OCI-LY7 (cell line): ENCODE measurements around the gene SEMA5A. TPM values are rescaled to one million over a fixed set of nuclear protein-coding genes. Genes with fewer than 3 reads are reported as not detected.

Source experiments
- BruUV-seq: library from RNA; stranded (reverse); fragments of 400-500 nt; replicated peaks from 2 replicates; lab custom pipeline; 2021; lab: Mats Ljungman, UMichigan
- CTCF ChIA-PET: fragments of 300-600 bp; sonication (Branson Sonifier 250); formaldehyde crosslinking; loops from one replicate; lab custom pipeline; 2022; ENCODE audit warnings: antibody characterized with exemption; ENCODE audit not compliant: unreplicated experiment; lab: Charles Lee
- POLR2A ChIA-PET: fragments of 300-600 bp; sonication (Branson Sonifier 250); formaldehyde crosslinking; loops from one replicate; lab custom pipeline; 2022; ENCODE audit warnings: antibody characterized with exemption; lab: Charles Lee
- DNase-seq: peaks from one replicate; pipeline ENCODE4 v3.0.0-alpha.2; 2015; ENCODE audit warnings: low spot score
- H2AFZ ChIP-seq: fragments of 200-600 bp; sonication (generic), shearing (Covaris generic); 2 replicates; pipeline ENCODE4 v1.6.1; 2014; ENCODE audit warnings: mild to moderate bottlenecking, antibody characterized with exemption, low read length, moderate library complexity
- H3K27ac ChIP-seq: fragments of 200-600 bp; sonication (generic); 2 replicates; pipeline ENCODE4 v1.5.1; 2014; ENCODE audit warnings: mixed run types, low read depth, mild to moderate bottlenecking, moderate library complexity, low read length, inconsistent platforms; ENCODE audit not compliant: poor library complexity, severe bottlenecking
- H3K36me3 ChIP-seq: fragments of 200-600 bp; sonication (generic); 2 replicates; pipeline ENCODE4 v1.6.1; 2014; ENCODE audit warnings: mild to moderate bottlenecking, antibody characterized with exemption, low read length, moderate library complexity, mixed read lengths; ENCODE audit not compliant: insufficient read depth
- H3K4me1 ChIP-seq: fragments of 200-600 bp; sonication (generic); 2 replicates; pipeline ENCODE4 v1.5.1; 2014; ENCODE audit warnings: mild to moderate bottlenecking, low read length; ENCODE audit not compliant: insufficient read depth, poor library complexity, severe bottlenecking
- H3K4me2 ChIP-seq: fragments of 200-600 bp; sonication (generic); 2 replicates; pipeline ENCODE4 v1.6.1; 2014; ENCODE audit warnings: mild to moderate bottlenecking, low read length
- H3K4me3 ChIP-seq: fragments of 200-600 bp; sonication (generic); 2 replicates; pipeline ENCODE4 v1.5.1; 2014; ENCODE audit warnings: mild to moderate bottlenecking, low read depth, low read length; ENCODE audit not compliant: poor library complexity, severe bottlenecking
- H3K79me2 ChIP-seq: fragments of 200-600 bp; sonication (generic); 2 replicates; pipeline ENCODE4 v1.6.1; 2016; ENCODE audit warnings: low read depth, mild to moderate bottlenecking, low read length, moderate library complexity, mixed read lengths; ENCODE audit not compliant: insufficient read depth
- H3K9me2 ChIP-seq: fragments of 200-600 bp; sonication (generic); 2 replicates; pipeline ENCODE4 v1.6.1; 2016; ENCODE audit warnings: mild to moderate bottlenecking, low read length, mixed read lengths; ENCODE audit not compliant: insufficient read depth
- H3K9me3 ChIP-seq: fragments of 200-600 bp; sonication (generic); 2 replicates; pipeline ENCODE4 v1.6.1; 2014; ENCODE audit warnings: mild to moderate bottlenecking, mixed run types, low read length, mixed read lengths
- H4K20me1 ChIP-seq: fragments of 200-600 bp; sonication (generic); 2 replicates; pipeline ENCODE4 v1.6.1; 2014; ENCODE audit warnings: mild to moderate bottlenecking, antibody characterized with exemption, low read length, moderate library complexity, mixed read lengths; ENCODE audit not compliant: insufficient read depth
- CTCF ChIP-seq: fragments of 200-600 bp; sonication (generic); conservative IDR thresholded peaks from 2 replicates; pipeline ENCODE4 v1.5.1; 2014; ENCODE audit warnings: mild to moderate bottlenecking, antibody characterized with exemption, low read length, moderate library complexity, mixed read lengths
- EZH2phosphoT487 ChIP-seq: fragments of 200-600 bp; sonication (generic); IDR thresholded peaks from 2 replicates; pipeline ENCODE4 v1.6.1; 2018; ENCODE audit warnings: low read depth, borderline replicate concordance, mild to moderate bottlenecking, mixed run types, antibody characterized with exemption, low read length, moderate library complexity, mixed read lengths
- intact Hi-C: fragments of 100-400 bp; cut with micrococcal nuclease; formaldehyde crosslinking; loops from one replicate; pipeline ENCODE4 v1.10.0; 2022; ENCODE audit not compliant: unreplicated experiment
- total RNA-seq, 2 experiments: library from RNA; depleted of rRNA in 1 of 2; stranded (reverse); fragments of >200 nt in 1 of 2; shearing (Covaris generic) in 1 of 2; gene quantifications; 2 replicates each; pipeline ENCODE4 v1.2.3, GENCODE V29; 2014 to 2022

The SEMA5A gene
- total RNA-seq, 2 experiments from 2014 or later = not detected

GRCh38 chr5:9094582-9094981 is 451.3 kb downstream of the SEMA5A start:
- Histone ChIP-seq H3K27ac (no peak overlapping the region), H3K9me2 (no peaks in the 10 kb centered on the region), H3K79me2 (no peaks in the 10 kb centered on the region), H3K9me3 (no peaks in the 10 kb centered on the region), H3K4me2 (no peak overlapping the region), H3K36me3 (no peaks in the 10 kb centered on the region), H4K20me1 (no peaks in the 10 kb centered on the region), H3K4me3 (no peak overlapping the region), H2AFZ (no peak overlapping the region), H3K4me1 (no peaks in the 10 kb centered on the region)
- POLR2A ChIA-PET = no interaction called here
- intact Hi-C loops = no loop called here
- no peak for DNase-seq
- TF ChIP-seq CTCF (no peak), EZH2phosphoT487 (no peak)
- CTCF ChIA-PET = no interaction called here
- no TSS peak for BruUV-seq

- intact Hi-C loops = no loop called here
- Histone ChIP-seq H2AFZ (no peak overlapping the region), H3K4me1 (no peaks in the 10 kb centered on the region), H4K20me1 (no peaks in the 10 kb centered on the region), H3K4me3 (no peak overlapping the region), H3K79me2 (no peaks in the 10 kb centered on the region), H3K27ac (no peak overlapping the region), H3K4me2 (no peak overlapping the region), H3K9me2 (no peaks in the 10 kb centered on the region), H3K36me3 (no peaks in the 10 kb centered on the region), H3K9me3 (no peaks in the 10 kb centered on the region)
- CTCF ChIA-PET = no interaction called here
- TF ChIP-seq EZH2phosphoT487 = no peak
- TF ChIP-seq CTCF = no peak
- no TSS peak for BruUV-seq
- POLR2A ChIA-PET = interaction anchor here (0.6 kb wide), 2 partner anchors 129 to 131 kb away, joined by 3 read pairs; no protein-coding TSS in a partner anchor
- DNase-seq = no peak
These were observed 453.8 kb downstream of the SEMA5A start for GRCh38 chr5:9091896-9092662.

GRCh38 chr5:9090381-9091026 is 455.4 kb downstream of the SEMA5A start:
- TF ChIP-seq EZH2phosphoT487 (no peak), CTCF (no peak)
- Histone ChIP-seq H3K4me2 (no peak overlapping the region), H3K9me3 (no peaks in the 10 kb centered on the region), H3K9me2 (no peaks in the 10 kb centered on the region), H3K79me2 (no peaks in the 10 kb centered on the region), H3K27ac (no peak overlapping the region), H4K20me1 (no peaks in the 10 kb centered on the region), H3K36me3 (no peaks in the 10 kb centered on the region), H2AFZ (no peak overlapping the region), H3K4me3 (no peak overlapping the region), H3K4me1 (no peaks in the 10 kb centered on the region)
- BruUV-seq = no TSS peak
- no peak for DNase-seq
- intact Hi-C loops = no loop called here
- CTCF ChIA-PET = no interaction called here
- POLR2A ChIA-PET = interaction anchor here (0.8 kb wide), 1 partner anchor 12 kb away, joined by 3 read pairs; no protein-coding TSS in a partner anchor
